AG09309 (cell line): ENCODE results near the gene CD4.
"Not testable (repeated sequence)": the region's sequence is repeated elsewhere in the genome, so short reads cannot be mapped to it uniquely, and the experiment has no call there.

Source experiments
- DNase-seq: peaks from one replicate; pipeline ENCODE4 v3.0.0-alpha.2; 2010; ENCODE audit warnings: low read depth
- H3K4me3 ChIP-seq: 2 replicates; pipeline ENCODE4 v1.5.1; 2011; ENCODE audit warnings: mild to moderate bottlenecking, low read depth, low read length, moderate library complexity; ENCODE audit not compliant: control insufficient read depth
- TF ChIP-seq, protein P1 (sequence below): IDR thresholded peaks from 2 replicates; pipeline ENCODE4 v1.5.1; 2011; ENCODE audit warnings: mild to moderate bottlenecking, low read depth, low read length, inconsistent platforms; ENCODE audit not compliant: insufficient read depth, control insufficient read depth; ENCODE audit errors: missing control alignments

The CD4 gene

DNA sequence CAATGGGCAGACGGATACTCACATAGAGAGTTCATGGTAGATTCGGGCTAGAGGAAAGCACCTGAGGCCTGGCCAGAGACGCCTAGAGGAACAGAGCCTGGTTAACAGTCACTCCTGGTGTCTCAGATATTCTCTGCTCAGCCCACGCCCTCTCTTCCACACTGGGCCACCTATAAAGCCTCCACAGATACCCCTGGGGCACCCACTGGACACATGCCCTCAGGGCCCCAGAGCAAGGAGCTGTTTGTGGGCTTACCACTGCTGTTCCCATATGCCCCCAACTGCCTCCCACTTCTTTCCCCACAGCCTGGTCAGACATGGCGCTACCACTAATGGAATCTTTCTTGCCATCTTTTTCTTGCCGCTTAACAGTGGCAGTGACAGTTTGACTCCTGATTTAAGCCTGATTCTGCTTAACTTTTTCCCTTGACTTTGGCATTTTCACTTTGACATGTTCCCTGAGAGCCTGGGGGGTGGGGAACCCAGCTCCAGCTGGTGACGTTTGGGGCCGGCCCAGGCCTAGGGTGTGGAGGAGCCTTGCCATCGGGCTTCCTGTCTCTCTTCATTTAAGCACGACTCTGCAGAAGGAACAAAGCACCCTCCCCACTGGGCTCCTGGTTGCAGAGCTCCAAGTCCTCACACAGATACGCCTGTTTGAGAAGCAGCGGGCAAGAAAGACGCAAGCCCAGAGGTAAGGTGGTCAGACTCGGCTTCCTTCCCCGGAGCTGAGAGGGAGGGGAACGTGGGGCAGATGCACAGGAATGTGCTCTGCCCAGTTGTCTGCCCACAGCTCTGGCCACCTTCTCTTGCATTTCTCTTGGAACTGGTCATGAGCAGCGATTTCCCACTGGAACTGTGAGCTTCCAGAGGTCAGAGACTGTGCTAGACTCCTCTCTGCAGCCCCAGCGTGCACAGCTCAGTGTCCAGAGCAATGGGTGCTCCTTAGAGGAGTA lies at the start of gene CD4:
TSS of gene CD4 (plus strand) at position 557 of the 953 bp plus-strand sequence. CDS start 10,611 bp downstream, outside the sequence.
- TF ChIP-seq, protein P1, sequence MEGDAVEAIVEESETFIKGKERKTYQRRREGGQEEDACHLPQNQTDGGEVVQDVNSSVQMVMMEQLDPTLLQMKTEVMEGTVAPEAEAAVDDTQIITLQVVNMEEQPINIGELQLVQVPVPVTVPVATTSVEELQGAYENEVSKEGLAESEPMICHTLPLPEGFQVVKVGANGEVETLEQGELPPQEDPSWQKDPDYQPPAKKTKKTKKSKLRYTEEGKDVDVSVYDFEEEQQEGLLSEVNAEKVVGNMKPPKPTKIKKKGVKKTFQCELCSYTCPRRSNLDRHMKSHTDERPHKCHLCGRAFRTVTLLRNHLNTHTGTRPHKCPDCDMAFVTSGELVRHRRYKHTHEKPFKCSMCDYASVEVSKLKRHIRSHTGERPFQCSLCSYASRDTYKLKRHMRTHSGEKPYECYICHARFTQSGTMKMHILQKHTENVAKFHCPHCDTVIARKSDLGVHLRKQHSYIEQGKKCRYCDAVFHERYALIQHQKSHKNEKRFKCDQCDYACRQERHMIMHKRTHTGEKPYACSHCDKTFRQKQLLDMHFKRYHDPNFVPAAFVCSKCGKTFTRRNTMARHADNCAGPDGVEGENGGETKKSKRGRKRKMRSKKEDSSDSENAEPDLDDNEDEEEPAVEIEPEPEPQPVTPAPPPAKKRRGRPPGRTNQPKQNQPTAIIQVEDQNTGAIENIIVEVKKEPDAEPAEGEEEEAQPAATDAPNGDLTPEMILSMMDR = no peak
- no peak within 1 kb of the TSS for H3K4me3 ChIP-seq
- DNase-seq = no peak

DNA sequence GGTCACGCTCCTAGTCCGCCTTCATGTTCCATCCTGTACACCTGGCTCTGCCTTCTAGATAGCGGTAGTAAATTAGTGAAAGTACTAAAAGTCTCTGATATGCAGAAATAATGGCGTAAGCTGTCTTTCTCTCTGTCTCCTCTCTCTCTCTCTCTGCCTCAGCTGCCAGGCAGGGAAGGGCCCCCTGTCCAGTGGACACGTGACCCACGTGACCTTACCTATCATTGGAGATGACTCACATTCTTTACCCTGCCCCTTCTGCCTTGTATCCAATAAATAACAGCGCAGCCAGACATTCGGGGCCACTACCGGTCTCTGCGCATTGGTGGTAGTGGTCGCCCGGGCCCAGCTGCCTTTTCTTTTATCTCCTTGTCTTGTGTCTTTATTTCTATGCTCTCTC lies 47.2 kb upstream of the CD4 start:
- not testable (repeated sequence) for H3K4me3 ChIP-seq, DNase-seq

DNA sequence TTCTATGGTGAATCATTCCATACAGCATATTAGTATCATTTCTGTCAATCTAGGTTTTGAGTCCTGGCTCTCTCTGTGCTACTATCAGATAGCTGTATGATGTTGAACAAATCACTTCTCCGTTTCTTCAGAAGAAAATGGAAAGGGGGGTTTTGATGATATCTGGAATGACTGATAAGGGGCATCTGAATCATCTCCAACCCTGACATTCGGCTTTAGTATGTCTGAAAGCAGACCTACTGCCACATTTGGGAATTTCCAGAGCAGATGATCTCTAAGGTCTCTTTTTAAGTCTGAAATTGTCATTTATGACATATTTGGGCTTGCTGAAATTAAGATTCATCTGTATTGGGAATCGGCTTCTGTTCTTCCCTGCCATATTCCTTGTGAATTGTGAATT lies 46.5 kb upstream of the CD4 start:
- TF ChIP-seq, protein P1 = no peak
- DNase-seq = no peak

DNA sequence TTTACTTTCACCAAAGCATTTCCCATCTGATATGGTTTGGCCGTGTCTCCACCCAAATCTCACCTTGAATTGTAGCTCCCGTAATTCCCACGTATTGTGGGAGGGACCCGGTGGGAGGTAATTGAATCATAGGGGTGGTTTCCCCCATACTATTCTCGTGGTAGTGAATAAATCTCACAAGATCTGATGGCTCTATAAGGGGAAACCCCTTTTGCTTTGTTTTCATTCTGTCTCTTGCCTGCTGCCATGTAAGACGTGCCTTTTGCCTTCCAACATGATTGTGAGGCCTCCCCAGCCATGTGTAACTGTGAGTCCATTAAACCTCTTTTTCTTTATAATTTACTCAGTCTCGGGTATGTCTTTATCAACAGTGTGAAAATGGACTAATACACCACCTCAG lies 46.0 kb upstream of the CD4 start:
- not testable (repeated sequence) for H3K4me3 ChIP-seq, DNase-seq

More for the DNA sequence above, 46.5 kb upstream of the CD4 start:
- no peak overlapping the region for H3K4me3 ChIP-seq

DNA sequence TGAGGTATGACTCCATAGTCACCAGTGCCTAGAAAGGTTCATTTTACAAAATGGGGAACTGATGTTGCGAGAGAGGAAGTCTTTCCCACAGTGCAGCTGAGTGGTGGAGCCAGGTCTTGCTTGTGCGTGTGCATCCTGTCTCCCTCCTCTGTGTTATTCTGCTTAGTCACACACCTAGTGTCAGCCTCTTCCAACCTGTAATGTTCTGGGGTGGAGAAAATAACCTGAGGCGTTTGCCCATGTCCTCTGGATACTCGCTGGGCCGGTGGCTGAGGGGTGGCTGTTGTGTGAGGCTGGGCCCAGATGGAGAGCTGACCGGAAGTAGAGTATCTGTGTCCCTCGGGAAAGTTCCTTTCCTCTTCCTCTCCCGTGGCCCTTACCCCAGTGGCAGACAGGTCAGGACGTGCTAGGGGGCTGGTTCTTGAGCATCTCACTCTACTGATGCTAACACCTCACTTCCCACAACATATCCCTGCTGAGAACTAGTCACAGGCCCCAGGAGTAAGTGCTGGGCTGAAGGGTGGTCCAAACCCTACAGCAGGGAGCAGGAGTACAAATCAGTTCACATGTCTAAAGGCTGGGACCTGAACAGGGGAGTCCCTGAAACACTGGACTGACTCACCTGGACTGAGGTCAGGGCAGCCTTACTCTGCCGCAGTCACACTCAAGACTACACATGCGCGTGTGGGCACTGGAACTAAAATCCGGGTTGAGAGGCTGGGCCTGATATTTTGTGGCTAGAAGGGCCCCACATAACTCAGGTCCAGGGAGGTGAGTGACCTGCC lies 43.4 kb upstream of the CD4 start:
- DNase-seq = no peak
- TF ChIP-seq, protein P1 = no peak
- no peak overlapping the region for H3K4me3 ChIP-seq

DNA sequence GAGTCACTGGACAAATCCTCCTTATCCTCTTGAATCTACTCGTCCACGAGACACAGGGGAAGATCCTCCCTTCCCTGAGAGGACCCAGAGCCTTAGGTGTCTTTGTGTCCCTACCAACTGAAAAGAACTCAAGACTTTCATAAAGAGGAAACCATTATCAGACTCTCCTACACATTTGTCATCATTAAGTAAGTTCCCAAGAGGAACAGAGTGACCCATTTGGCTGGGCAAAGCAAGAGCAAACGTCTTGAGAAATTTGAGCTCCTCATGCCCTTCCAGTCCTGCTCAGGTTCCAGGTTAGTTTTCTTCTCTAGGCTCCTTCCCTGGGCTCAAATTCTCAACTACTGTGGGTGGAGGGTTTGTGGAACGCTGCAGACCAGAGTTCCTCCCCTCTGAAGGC lies 42.1 kb upstream of the CD4 start:
- no peak for DNase-seq
- TF ChIP-seq, protein P1 = no peak
- H3K4me3 ChIP-seq = no peak overlapping the region

DNA sequence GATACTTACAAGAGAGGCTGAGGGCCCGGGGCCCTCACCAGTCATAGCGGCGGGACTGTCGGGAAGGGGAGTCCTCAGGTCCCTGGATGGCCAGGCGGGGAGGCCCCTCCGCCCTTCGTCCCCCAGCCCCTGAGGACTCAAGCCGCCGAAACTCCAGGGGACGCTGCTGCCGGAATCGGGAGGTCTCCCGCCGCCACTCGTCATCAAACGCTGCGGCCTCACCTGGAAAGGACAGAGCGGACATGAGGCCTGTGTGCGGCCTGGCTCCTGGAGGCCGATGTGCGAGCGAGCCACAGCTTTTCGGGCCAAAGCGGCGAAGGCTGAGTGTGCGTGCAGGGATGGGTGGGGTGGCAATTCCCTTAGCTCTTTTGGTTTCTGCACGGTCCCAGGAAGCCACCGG lies 40.6 kb upstream of the CD4 start:
- TF ChIP-seq, protein P1 = no peak

More for the DNA sequence above, 40.6 kb upstream of the CD4 start:
- H3K4me3 ChIP-seq = no peak overlapping the region
- DNase-seq = no peak
